ENCODE results near the gene FRMD3.

The FRMD3 gene

GRCh38 chr9:83342006-83342405, 196.2 kb downstream of the FRMD3 start:
- H3K4me3 ChIP-seq (replicated peaks; ENCODE audit: low read depth, low read length): no peak overlapping the region
- no peak for TF ChIP-seq CTCF (IDR thresholded peaks at IDR 0.05; ENCODE audit: low read length, missing control alignments)
- DNase-seq (ENCODE audit: low read depth): no peak

GRCh38 chr9:83340451-83340850, 197.8 kb downstream of the FRMD3 start:
- TF ChIP-seq CTCF (IDR thresholded peaks at IDR 0.05; ENCODE audit: low read length, missing control alignments): no peak
- H3K4me3 ChIP-seq (replicated peaks; ENCODE audit: low read depth, low read length): no peak overlapping the region
- peak; percentile 11 for DNase-seq (ENCODE audit: low read depth)

GRCh38 chr9:83339435-83339834, 198.8 kb downstream of the FRMD3 start:
- no peak for DNase-seq (ENCODE audit: low read depth)
- no peak for TF ChIP-seq CTCF (IDR thresholded peaks at IDR 0.05; ENCODE audit: low read length, missing control alignments)
- no peak overlapping the region for H3K4me3 ChIP-seq (replicated peaks; ENCODE audit: low read depth, low read length)

- no peak for DNase-seq (ENCODE audit: low read depth)
- H3K4me3 ChIP-seq (replicated peaks; ENCODE audit: low read depth, low read length): no peak overlapping the region
- no peak for TF ChIP-seq CTCF (IDR thresholded peaks at IDR 0.05; ENCODE audit: low read length, missing control alignments)
Observed at GRCh38 chr9:83336706-83337105, 201.5 kb downstream of the FRMD3 start.

- TF ChIP-seq CTCF (IDR thresholded peaks at IDR 0.05; ENCODE audit: low read length, missing control alignments): peak; percentile 93
- no peak overlapping the region for H3K4me3 ChIP-seq (replicated peaks; ENCODE audit: low read depth, low read length)
- peak; percentile 89 for DNase-seq (ENCODE audit: low read depth)
Observed at GRCh38 chr9:83334320-83334719, 203.9 kb downstream of the FRMD3 start.

- TF ChIP-seq CTCF (IDR thresholded peaks at IDR 0.05; ENCODE audit: low read length, missing control alignments): peak; percentile 19
- peak; percentile 4 for DNase-seq (ENCODE audit: low read depth)
- H3K4me3 ChIP-seq (replicated peaks; ENCODE audit: low read depth, low read length): no peak overlapping the region
Observed at GRCh38 chr9:83330207-83331196, 207.7 kb downstream of the FRMD3 start.
